ENCODE data around the gene TREX2. TPM values are rescaled to one million over a fixed set of nuclear protein-coding genes. Genes with fewer than 3 reads are reported as not detected.

Gene TREX2
- total and polyA plus RNA-seq, 2 donors (not counting 1 experiment from before 2014, with no cell fraction given), result 3.3 to 3.8 TPM

DNA sequence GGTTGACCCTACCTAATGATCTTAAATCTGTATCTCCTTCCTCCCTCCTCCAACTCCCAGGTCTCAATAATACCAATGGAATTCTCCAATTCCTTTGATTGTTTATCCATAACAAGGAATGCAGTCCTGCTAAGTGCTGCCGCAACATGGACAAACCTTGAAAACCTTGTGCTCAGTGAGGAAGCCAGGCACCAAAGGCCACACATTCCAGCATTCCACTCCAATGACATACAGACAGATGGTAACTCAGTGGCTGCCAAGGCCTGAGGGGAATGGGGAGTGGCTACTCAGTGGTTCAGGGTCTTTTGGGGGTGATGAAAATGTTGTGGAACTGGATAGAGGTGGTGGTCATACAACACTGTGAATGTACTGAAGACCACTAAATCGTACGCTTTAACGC lies 14.1 kb upstream of the TREX2 start:
- Histone ChIP-seq H2AFZ (ENCODE audit: insufficient read depth, low read depth, low read length, poor library complexity, severe bottlenecking) (no peak overlapping the region), H4K20me1 (ENCODE audit: control insufficient read depth, insufficient read depth, low read length, poor library complexity, severe bottlenecking) (no peaks in the 10 kb centered on the region), H3K4me1 (ENCODE audit: control insufficient read depth in 2 of 2, insufficient read depth in 2 of 2, low read length in 2 of 2) (no peaks in the 10 kb centered on the region), H3K79me2 (ENCODE audit: control insufficient read depth, insufficient read depth, low read length) (no peaks in the 10 kb centered on the region), H3K4me3 (ENCODE audit: control extremely low read depth in 1 of 5, extremely low read depth in 1 of 5, insufficient read depth in 1 of 5, low read depth in 2 of 5, low read length in 4 of 5) (no peak overlapping the region), H3K9me3 (ENCODE audit: control extremely low read depth in 1 of 3, control insufficient read depth in 2 of 3, insufficient read depth in 1 of 3, low read length in 2 of 3) (no peaks in the 10 kb centered on the region), H3K9ac (ENCODE audit: low read length) (no peak overlapping the region), H3K36me3 (replicated peaks in 1 of 2; ENCODE audit: control extremely low read depth in 1 of 2, control insufficient read depth in 1 of 2, extremely low read depth in 1 of 2, insufficient read depth in 2 of 2, low read length in 1 of 2) (peaks cover 0 to 6% of the 10 kb centered on the region in 2 experiments), H3K27me3 (replicated peaks in 1 of 4; ENCODE audit: control extremely low read depth in 1 of 4, control insufficient read depth in 3 of 4, insufficient read depth in 4 of 4, low read length in 3 of 4) (no peaks in the 10 kb centered on the region), H3K27ac (ENCODE audit: low read length in 2 of 2) (no peak overlapping the region), H3K4me2 (replicated peaks; ENCODE audit: low read depth, low read length, poor library complexity, severe bottlenecking) (no peak overlapping the region)
- TF ChIP-seq EZH2 (IDR thresholded peaks at IDR 0.05; ENCODE audit: borderline replicate concordance, insufficient read depth, low read depth, low read length, poor library complexity, severe bottlenecking), result no peak
- TF ChIP-seq, protein P1, sequence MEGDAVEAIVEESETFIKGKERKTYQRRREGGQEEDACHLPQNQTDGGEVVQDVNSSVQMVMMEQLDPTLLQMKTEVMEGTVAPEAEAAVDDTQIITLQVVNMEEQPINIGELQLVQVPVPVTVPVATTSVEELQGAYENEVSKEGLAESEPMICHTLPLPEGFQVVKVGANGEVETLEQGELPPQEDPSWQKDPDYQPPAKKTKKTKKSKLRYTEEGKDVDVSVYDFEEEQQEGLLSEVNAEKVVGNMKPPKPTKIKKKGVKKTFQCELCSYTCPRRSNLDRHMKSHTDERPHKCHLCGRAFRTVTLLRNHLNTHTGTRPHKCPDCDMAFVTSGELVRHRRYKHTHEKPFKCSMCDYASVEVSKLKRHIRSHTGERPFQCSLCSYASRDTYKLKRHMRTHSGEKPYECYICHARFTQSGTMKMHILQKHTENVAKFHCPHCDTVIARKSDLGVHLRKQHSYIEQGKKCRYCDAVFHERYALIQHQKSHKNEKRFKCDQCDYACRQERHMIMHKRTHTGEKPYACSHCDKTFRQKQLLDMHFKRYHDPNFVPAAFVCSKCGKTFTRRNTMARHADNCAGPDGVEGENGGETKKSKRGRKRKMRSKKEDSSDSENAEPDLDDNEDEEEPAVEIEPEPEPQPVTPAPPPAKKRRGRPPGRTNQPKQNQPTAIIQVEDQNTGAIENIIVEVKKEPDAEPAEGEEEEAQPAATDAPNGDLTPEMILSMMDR (IDR thresholded peaks at IDR 0.05), result no peak
- no CpG with 5 or more reads among the region's 4 CpGs for WGBS (ENCODE audit: insufficient coverage)
- Mint-ChIP-seq H3K9me3 (ENCODE audit: insufficient read depth) (no peaks in the 10 kb centered on the region), H3K27ac (no peak overlapping the region), H3K27me3 (no peaks in the 10 kb centered on the region), H3K4me3 (no peak overlapping the region), H3K4me1 (no peaks in the 10 kb centered on the region)
- no peak for DNase-seq
- ChIA-PET CTCF (interaction anchor here (1.0 to 1.4 kb wide), 3 partner anchors 17 to 50 kb away, joined by 3 to 4 read pairs (median 4); no protein-coding TSS in a partner anchor), POLR2A (no interaction called here)
- no peak for ATAC-seq (ENCODE audit: low read depth)
- intact Hi-C loops (cut with micrococcal nuclease), result loop anchor here (2.0 kb wide), 1 partner anchor 47 kb away; no protein-coding TSS in a partner anchor

DNA sequence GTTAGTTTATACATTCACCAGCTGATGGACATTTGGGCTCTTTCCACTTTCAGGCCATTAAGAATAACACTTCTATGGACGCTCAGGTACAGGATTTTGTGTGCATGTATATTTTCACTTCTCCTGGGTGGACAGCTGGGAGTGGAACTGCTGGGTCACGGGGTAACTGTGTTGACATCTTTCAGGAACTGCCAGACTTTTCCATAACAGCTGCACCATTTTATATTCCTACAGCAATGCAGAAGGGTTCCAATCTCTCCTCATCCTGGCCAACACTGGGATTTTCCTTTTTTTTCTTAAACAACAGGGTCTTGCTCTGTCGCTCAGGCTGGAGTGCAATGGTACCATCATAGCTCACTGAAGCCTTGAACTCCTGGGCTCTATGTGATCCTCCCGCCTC lies 12.6 kb upstream of the TREX2 start:
- no peak overlapping the region for H3K4me2 ChIP-seq (replicated peaks; ENCODE audit: low read depth, low read length, poor library complexity, severe bottlenecking)
- ChIA-PET POLR2A (no interaction called here), CTCF (no interaction called here)
- TF ChIP-seq EZH2 (IDR thresholded peaks at IDR 0.05; ENCODE audit: borderline replicate concordance, insufficient read depth, low read depth, low read length, poor library complexity, severe bottlenecking), result no peak
- TF ChIP-seq, protein P1 (IDR thresholded peaks at IDR 0.05), result no peak
- ATAC-seq (ENCODE audit: low read depth) (no peak), DNase-seq (no peak)
- H3K9ac ChIP-seq (ENCODE audit: low read length), result no peak overlapping the region
- H3K9me3 Mint-ChIP-seq (ENCODE audit: insufficient read depth), result no peaks in the 10 kb centered on the region
- H3K4me1 ChIP-seq (ENCODE audit: control insufficient read depth in 2 of 2, insufficient read depth in 2 of 2, low read length in 2 of 2), result no peaks in the 10 kb centered on the region
- no peaks in the 10 kb centered on the region for H3K4me1 Mint-ChIP-seq
- WGBS (ENCODE audit: insufficient coverage), result 100% methylated on average over 2 of the region's 4 CpGs
- H3K27ac ChIP-seq (ENCODE audit: low read length in 2 of 2), result no peak overlapping the region
- no peaks in the 10 kb centered on the region for H3K27me3 ChIP-seq (replicated peaks in 1 of 4; ENCODE audit: control extremely low read depth in 1 of 4, control insufficient read depth in 3 of 4, insufficient read depth in 4 of 4, low read length in 3 of 4)
- no peak overlapping the region for H2AFZ ChIP-seq (ENCODE audit: insufficient read depth, low read depth, low read length, poor library complexity, severe bottlenecking)
- H3K27me3 Mint-ChIP-seq, result no peaks in the 10 kb centered on the region
- H3K9me3 ChIP-seq (ENCODE audit: control extremely low read depth in 1 of 3, control insufficient read depth in 2 of 3, insufficient read depth in 1 of 3, low read length in 2 of 3), result no peaks in the 10 kb centered on the region
- H3K4me3 Mint-ChIP-seq, result no peak overlapping the region
- no peaks in the 10 kb centered on the region for H4K20me1 ChIP-seq (ENCODE audit: control insufficient read depth, insufficient read depth, low read length, poor library complexity, severe bottlenecking)
- intact Hi-C loops (cut with micrococcal nuclease), result no loop called here
- H3K27ac Mint-ChIP-seq, result no peak overlapping the region
- peaks cover 0 to 4% of the 10 kb centered on the region in 2 experiments for H3K36me3 ChIP-seq (replicated peaks in 1 of 2; ENCODE audit: control extremely low read depth in 1 of 2, control insufficient read depth in 1 of 2, extremely low read depth in 1 of 2, insufficient read depth in 2 of 2, low read length in 1 of 2)
- H3K4me3 ChIP-seq (ENCODE audit: control extremely low read depth in 1 of 5, extremely low read depth in 1 of 5, insufficient read depth in 1 of 5, low read depth in 2 of 5, low read length in 4 of 5), result no peak overlapping the region
- no peaks in the 10 kb centered on the region for H3K79me2 ChIP-seq (ENCODE audit: control insufficient read depth, insufficient read depth, low read length)
